Left ventricle myocardium inferior (tissue), 1 donor: ENCODE measurements around the gene CHRD. TPM values are rescaled to one million over a fixed set of nuclear protein-coding genes. Genes with fewer than 3 reads are reported as not detected.

Experiments
- DNase-seq: peaks from one replicate; pipeline ENCODE4 v3.0.0-alpha.2; 2020
- H3K27ac ChIP-seq: fragments of 200-600 bp; replicated peaks from 2 replicates; pipeline ENCODE4 v1.8.0; 2021
- H3K27me3 ChIP-seq: fragments of 200-600 bp; 2 replicates; pipeline ENCODE4 v1.8.0; 2021; ENCODE audit warnings: low read depth
- H3K36me3 ChIP-seq: fragments of 200-600 bp; 2 replicates; pipeline ENCODE4 v1.8.0; 2021
- H3K4me1 ChIP-seq: fragments of 200-600 bp; 2 replicates; pipeline ENCODE4 v1.8.0; 2021
- H3K4me3 ChIP-seq: fragments of 200-600 bp; 2 replicates; pipeline ENCODE4 v1.8.0; 2021; ENCODE audit warnings: mild to moderate bottlenecking, moderate library complexity
- H3K9me3 ChIP-seq: fragments of 200-600 bp; replicated peaks from 2 replicates; pipeline ENCODE4 v1.8.0; 2021
- CTCF ChIP-seq: fragments of 200-600 bp; IDR thresholded peaks from 2 replicates; pipeline ENCODE4 v1.8.0; 2021; ENCODE audit warnings: antibody characterized with exemption, mild to moderate bottlenecking, borderline replicate concordance
- intact Hi-C: fragments of 100-400 bp; cut with micrococcal nuclease; formaldehyde crosslinking; loops from one replicate; pipeline ENCODE4 v1.11.0; 2022
- total RNA-seq: library from RNA; stranded (reverse); fragmentation: NEBNext Ultra II Directional; extraction: Animal tissue kit (Norgen Biotek cat#: 25700); gene quantifications from one replicate; pipeline ENCODE4 v1.2.1, GENCODE V29; 2021
- donor health status: DM: no; HTN: yes; CAD: no; lungs with severe emphysema.

CHRD gene
- total RNA-seq, 1 donor from 2014 or later, result 6.5 TPM

GRCh38 chr3:184380627-184381260 is 890 bp downstream of the CHRD start:
- Histone ChIP-seq H3K4me3 (peak overlapping the region; percentile 69), H3K36me3 (no peaks in the 10 kb centered on the region), H3K27ac (peak overlapping the region; percentile 73), H3K9me3 (no peaks in the 10 kb centered on the region), H3K4me1 (peaks cover 39% of the 10 kb centered on the region), H3K27me3 (peaks cover 82% of the 10 kb centered on the region)
- no peak for TF ChIP-seq CTCF
- intact Hi-C loops, result no loop called here
- no peak for DNase-seq

GRCh38 chr3:184381261-184382224 is 1.7 kb downstream of the CHRD start:
- TF ChIP-seq CTCF, result no peak
- Histone ChIP-seq H3K4me1 (peaks cover 39% of the 10 kb centered on the region), H3K27ac (peak overlapping the region; percentile 73), H3K36me3 (no peaks in the 10 kb centered on the region), H3K4me3 (peak overlapping the region; percentile 69), H3K9me3 (no peaks in the 10 kb centered on the region), H3K27me3 (peaks cover 82% of the 10 kb centered on the region)
- peak; percentile 60 for DNase-seq
- intact Hi-C loops, result no loop called here

- no peak for DNase-seq
- no peaks in the 10 kb centered on the region for H3K36me3 ChIP-seq
- H3K9me3 ChIP-seq, result no peaks in the 10 kb centered on the region
- H3K27me3 ChIP-seq, result peaks cover 82% of the 10 kb centered on the region
- H3K27ac ChIP-seq, result peak overlapping the region; percentile 73
- H3K4me1 ChIP-seq, result peaks cover 36% of the 10 kb centered on the region
- TF ChIP-seq CTCF, result no peak
- intact Hi-C loops, result no loop called here
- H3K4me3 ChIP-seq, result no peak overlapping the region
Measured at GRCh38 chr3:184382326-184383032, 2.6 kb downstream of the CHRD start.

GRCh38 chr3:184383033-184383740 is 3.3 kb downstream of the CHRD start:
- Histone ChIP-seq H3K4me3 (no peak overlapping the region), H3K4me1 (peaks cover 29% of the 10 kb centered on the region), H3K9me3 (no peaks in the 10 kb centered on the region), H3K27me3 (peaks cover 77% of the 10 kb centered on the region), H3K36me3 (no peaks in the 10 kb centered on the region), H3K27ac (no peak overlapping the region)
- intact Hi-C loops, result no loop called here
- no peak for DNase-seq
- TF ChIP-seq CTCF, result no peak

GRCh38 chr3:184384342-184384741 is 4.5 kb downstream of the CHRD start:
- TF ChIP-seq CTCF, result no peak
- DNase-seq, result no peak
- H3K4me1 ChIP-seq, result peaks cover 19% of the 10 kb centered on the region
- H3K27ac ChIP-seq, result no peak overlapping the region
- H3K27me3 ChIP-seq, result peaks cover 65% of the 10 kb centered on the region
- H3K9me3 ChIP-seq, result no peaks in the 10 kb centered on the region
- no peaks in the 10 kb centered on the region for H3K36me3 ChIP-seq
- intact Hi-C loops, result no loop called here
- no peak overlapping the region for H3K4me3 ChIP-seq
